HG03025 (cell line): ENCODE results near the gene MYH11.
"Not testable (repeated sequence)": the region's sequence is repeated elsewhere in the genome, so short reads cannot be mapped to it uniquely, and the experiment has no call there.

Source experiments
- ATAC-seq: cut with Tn5 transposase; IDR thresholded peaks from one replicate; pipeline ENCODE4 v1.9.1; 2021; ENCODE audit warnings: mild to moderate bottlenecking, moderate library complexity; ENCODE audit not compliant: unreplicated experiment, low FRiP score

MYH11 gene

GRCh38 chr16:15846510-15846909, 10.3 kb downstream of the MYH11 start:
- ATAC-seq: no peak

GRCh38 chr16:15843635-15844279, 13.1 kb downstream of the MYH11 start:
- no peak for ATAC-seq

GRCh38 chr16:15839204-15839603, 17.6 kb downstream of the MYH11 start:
- ATAC-seq: not testable (repeated sequence)

GRCh38 chr16:15837761-15838160, 19.1 kb downstream of the MYH11 start:
- ATAC-seq: no peak

GRCh38 chr16:15836965-15837611, 19.7 kb downstream of the MYH11 start:
- ATAC-seq: no peak

- ATAC-seq: no peak
Measured at GRCh38 chr16:15836074-15836473, 20.8 kb downstream of the MYH11 start.

- ATAC-seq: no peak
Measured at GRCh38 chr16:15835136-15835878, 21.5 kb downstream of the MYH11 start.

GRCh38 chr16:15834502-15834901, 22.3 kb downstream of the MYH11 start:
- no peak for ATAC-seq

GRCh38 chr16:15833541-15833940, 23.3 kb downstream of the MYH11 start:
- no peak for ATAC-seq

GRCh38 chr16:15832241-15832640, 24.6 kb downstream of the MYH11 start:
- ATAC-seq: no peak

GRCh38 chr16:15830832-15831451, 25.9 kb downstream of the MYH11 start:
- no peak for ATAC-seq

- no peak for ATAC-seq
Measured at GRCh38 chr16:15829460-15829859, 27.4 kb downstream of the MYH11 start.

- ATAC-seq: no peak
Measured at GRCh38 chr16:15827709-15828343, 29.0 kb downstream of the MYH11 start.

- ATAC-seq: no peak
Measured at GRCh38 chr16:15827299-15827698, 29.5 kb downstream of the MYH11 start.

- no peak for ATAC-seq
Measured at GRCh38 chr16:15825750-15826305, 31.0 kb downstream of the MYH11 start.

- ATAC-seq: no peak
Measured at GRCh38 chr16:15822957-15823356, 33.9 kb downstream of the MYH11 start.

- no peak for ATAC-seq
Measured at GRCh38 chr16:15820837-15821236, 36.0 kb downstream of the MYH11 start.

GRCh38 chr16:15819046-15819445, 37.8 kb downstream of the MYH11 start:
- no peak for ATAC-seq

- ATAC-seq: no peak
Measured at GRCh38 chr16:15817446-15817845, 39.4 kb downstream of the MYH11 start.

GRCh38 chr16:15816228-15816627, 40.6 kb downstream of the MYH11 start:
- ATAC-seq: no peak

GRCh38 chr16:15812401-15812750, 44.5 kb downstream of the MYH11 start:
- not testable (repeated sequence) for ATAC-seq
